GM12892 (cell line): Measurements from ENCODE around the gene DTD1.

Source experiments
- POLR2A ChIP-seq: IDR thresholded peaks from 2 replicates; pipeline ENCODE4 v1.6.1; 2011; ENCODE audit warnings: low read depth, low read length, control low read depth
- POLR2AphosphoS5 ChIP-seq: IDR thresholded peaks from 2 replicates; pipeline ENCODE4 v1.6.1; 2011; ENCODE audit warnings: low read depth, low read length, control low read depth

DNA sequence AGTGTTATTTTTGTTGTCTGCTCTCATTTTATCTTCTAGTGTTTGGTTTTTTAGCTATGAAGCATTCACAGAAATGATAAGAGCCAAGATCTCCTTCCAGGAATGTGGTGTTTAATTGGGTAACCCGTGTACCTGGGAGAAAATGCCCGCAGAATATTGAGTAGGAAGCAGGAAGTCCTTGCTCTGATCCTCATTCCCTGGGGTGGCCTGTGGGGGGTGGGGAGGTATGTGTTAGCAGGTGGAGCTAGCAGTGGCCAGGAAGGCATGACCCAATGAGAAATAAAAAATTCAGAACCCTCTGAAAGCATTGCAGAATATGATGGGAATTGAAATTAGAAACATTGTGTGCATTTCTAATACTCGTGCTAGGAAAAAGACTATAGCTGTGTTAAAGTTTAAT is 100.8 kb downstream of the DTD1 start:
- TF ChIP-seq POLR2A: no peak
- TF ChIP-seq POLR2AphosphoS5: no peak
